HEK293T (cell line): ENCODE measurements around the gene LCK.

Experiments used
- CTBP1 ChIP-seq: fragments of 450-650 bp; IDR thresholded peaks from 2 replicates; pipeline ENCODE4 v1.6.1; 2016; ENCODE audit warnings: borderline replicate concordance
- ELF4 ChIP-seq: fragments of 450-650 bp; IDR thresholded peaks from 2 replicates; pipeline ENCODE4 v1.6.1; 2017; ENCODE audit warnings: antibody characterized with exemption
- FOXK2 ChIP-seq: fragments of 450-650 bp; IDR thresholded peaks from 2 replicates; pipeline ENCODE4 v1.6.1; 2016; ENCODE audit warnings: mild to moderate bottlenecking
- TARDBP ChIP-seq: fragments of 450-650 bp; IDR thresholded peaks from 2 replicates; pipeline ENCODE4 v1.6.1; 2016
- ZNF384 ChIP-seq: fragments of 450-650 bp; IDR thresholded peaks from 2 replicates; pipeline ENCODE4 v1.6.1; 2016

DNA sequence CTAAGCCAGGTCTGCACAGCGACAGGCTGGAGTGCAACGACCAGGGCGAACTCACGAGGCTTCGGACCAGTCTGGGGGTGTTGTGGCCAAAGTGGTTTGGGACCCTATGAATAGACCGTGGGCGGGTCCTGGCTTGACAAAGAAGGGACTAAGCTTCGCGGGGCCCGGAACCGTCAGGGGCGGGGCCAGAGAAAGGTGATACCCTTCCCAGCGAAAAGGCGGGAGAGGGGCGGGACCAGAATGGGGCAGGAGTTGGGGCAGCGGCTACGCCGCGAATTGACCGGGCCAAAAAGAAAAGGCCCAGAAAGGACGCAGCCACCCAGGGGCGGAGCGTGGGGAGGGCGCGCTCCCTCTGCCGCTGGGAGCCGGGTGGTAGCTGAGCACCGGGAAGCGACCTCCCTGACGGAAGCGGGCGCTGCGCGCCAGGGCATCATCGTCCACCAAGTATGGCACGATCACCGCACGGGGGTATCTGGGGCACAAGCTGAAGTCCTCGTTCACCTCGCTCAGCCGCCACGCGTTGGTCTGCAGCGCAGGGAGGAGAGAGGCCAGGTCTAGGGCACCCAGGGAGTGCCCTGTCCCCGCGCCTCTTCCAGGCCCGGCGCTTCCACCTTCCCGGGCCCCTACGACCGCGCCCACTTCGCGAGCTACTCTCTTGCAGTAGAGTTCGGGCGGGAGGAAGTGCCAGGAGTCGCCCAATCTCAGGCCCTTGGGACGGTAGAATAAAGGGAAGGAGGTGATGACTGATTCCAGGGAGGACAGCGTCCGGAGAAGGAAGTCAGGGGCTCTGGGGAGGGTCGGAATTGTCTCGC, 10.7 kb upstream of the LCK start:
- no peak for TF ChIP-seq ELF4
- no peak for TF ChIP-seq TARDBP
- no peak for TF ChIP-seq FOXK2
- TF ChIP-seq ZNF384: no peak
- TF ChIP-seq CTBP1: no peak
